HG02943 (cell line): ENCODE measurements around the gene CDH13.

Experiments used
- ATAC-seq: cut with Tn5 transposase; IDR thresholded peaks from one replicate; pipeline ENCODE4 v1.9.1; 2021; ENCODE audit warnings: mild to moderate bottlenecking, low read depth, moderate library complexity; ENCODE audit not compliant: unreplicated experiment

The CDH13 gene

GRCh38 chr16:83742124-83742899, 1115.5 kb downstream of the CDH13 start:
- no peak for ATAC-seq

GRCh38 chr16:83743241-83743640, 1116.5 kb downstream of the CDH13 start:
- ATAC-seq = no peak

GRCh38 chr16:83743720-83744119, 1117.0 kb downstream of the CDH13 start:
- no peak for ATAC-seq

GRCh38 chr16:83744441-83744981, 1117.7 kb downstream of the CDH13 start:
- no peak for ATAC-seq

GRCh38 chr16:83746611-83747010, 1119.8 kb downstream of the CDH13 start:
- ATAC-seq = no peak

GRCh38 chr16:83747936-83748335, 1121.2 kb downstream of the CDH13 start:
- ATAC-seq = no peak

GRCh38 chr16:83755391-83755790, 1128.6 kb downstream of the CDH13 start:
- ATAC-seq = no peak

GRCh38 chr16:83762141-83762991, 1135.6 kb downstream of the CDH13 start:
- ATAC-seq = no peak

GRCh38 chr16:83762992-83763358, 1136.2 kb downstream of the CDH13 start:
- no peak for ATAC-seq

GRCh38 chr16:83768986-83769385, 1142.2 kb downstream of the CDH13 start:
- ATAC-seq = no peak

- no peak for ATAC-seq
Observed at GRCh38 chr16:83769397-83770008, 1142.7 kb downstream of the CDH13 start.

- no peak for ATAC-seq
Observed at GRCh38 chr16:83771306-83771942, 1144.7 kb downstream of the CDH13 start.

GRCh38 chr16:83772806-83773205, 1146.0 kb downstream of the CDH13 start:
- ATAC-seq = no peak

GRCh38 chr16:83774066-83774465, 1147.3 kb downstream of the CDH13 start:
- ATAC-seq = no peak

- ATAC-seq = no peak
Observed at GRCh38 chr16:83776944-83777343, 1150.2 kb downstream of the CDH13 start.

- no peak for ATAC-seq
Observed at GRCh38 chr16:83779886-83780285, 1153.1 kb downstream of the CDH13 start.

- no peak for ATAC-seq
Observed at GRCh38 chr16:83785455-83785854, 1158.7 kb downstream of the CDH13 start.

GRCh38 chr16:83789642-83790401, 1163.1 kb downstream of the CDH13 start:
- no peak for ATAC-seq

- no peak for ATAC-seq
Observed at GRCh38 chr16:83791916-83792315, 1165.1 kb downstream of the CDH13 start.

- no peak for ATAC-seq
Observed at GRCh38 chr16:83792391-83792790, 1165.6 kb downstream of the CDH13 start.
